ENCODE results near the gene GHR.

DNA sequence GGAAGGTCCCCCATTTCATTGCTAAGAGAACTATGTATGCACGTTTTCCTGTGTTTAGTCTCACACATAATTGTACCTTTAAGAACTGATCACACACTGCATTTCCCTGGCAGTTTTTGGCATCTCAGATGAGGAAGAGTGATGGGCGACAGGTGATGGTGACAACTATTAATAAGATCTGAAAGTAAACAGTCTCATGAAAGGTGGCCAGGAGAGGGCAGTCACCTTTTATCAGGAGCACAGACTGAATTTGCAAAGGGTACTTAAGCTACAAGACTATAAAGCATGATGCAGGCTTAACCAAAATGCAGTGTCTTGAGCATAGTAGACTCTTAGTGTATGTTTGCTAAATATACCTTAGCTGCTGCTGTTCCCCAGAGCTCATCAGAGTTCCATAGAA lies 91.5 kb downstream of the GHR start:
- TF ChIP-seq, protein P1, sequence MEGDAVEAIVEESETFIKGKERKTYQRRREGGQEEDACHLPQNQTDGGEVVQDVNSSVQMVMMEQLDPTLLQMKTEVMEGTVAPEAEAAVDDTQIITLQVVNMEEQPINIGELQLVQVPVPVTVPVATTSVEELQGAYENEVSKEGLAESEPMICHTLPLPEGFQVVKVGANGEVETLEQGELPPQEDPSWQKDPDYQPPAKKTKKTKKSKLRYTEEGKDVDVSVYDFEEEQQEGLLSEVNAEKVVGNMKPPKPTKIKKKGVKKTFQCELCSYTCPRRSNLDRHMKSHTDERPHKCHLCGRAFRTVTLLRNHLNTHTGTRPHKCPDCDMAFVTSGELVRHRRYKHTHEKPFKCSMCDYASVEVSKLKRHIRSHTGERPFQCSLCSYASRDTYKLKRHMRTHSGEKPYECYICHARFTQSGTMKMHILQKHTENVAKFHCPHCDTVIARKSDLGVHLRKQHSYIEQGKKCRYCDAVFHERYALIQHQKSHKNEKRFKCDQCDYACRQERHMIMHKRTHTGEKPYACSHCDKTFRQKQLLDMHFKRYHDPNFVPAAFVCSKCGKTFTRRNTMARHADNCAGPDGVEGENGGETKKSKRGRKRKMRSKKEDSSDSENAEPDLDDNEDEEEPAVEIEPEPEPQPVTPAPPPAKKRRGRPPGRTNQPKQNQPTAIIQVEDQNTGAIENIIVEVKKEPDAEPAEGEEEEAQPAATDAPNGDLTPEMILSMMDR (IDR thresholded peaks at IDR 0.05 in 4 of 5, conservative IDR thresholded peaks at IDR 0.05 in 1 of 5): peak; percentile 45 to 58 (median 52)
- TF ChIP-seq POLR2A (IDR thresholded peaks at IDR 0.05): no peak
